Uterus (tissue), 2 donors: ENCODE measurements around the gene SEZ6.

ENCODE experiments used
- CTCF ChIP-seq, 4 experiments: fragments of 200-600 bp in 2 of 4; fragments of 450-650 bp in 2 of 4; sonication (generic) in 2 of 4; IDR thresholded peaks; one replicate each; pipeline ENCODE4 v1.5.1; 2016 to 2019; ENCODE audit warnings: antibody characterized with exemption in 4 of 4, mild to moderate bottlenecking in 2 of 4, moderate library complexity in 1 of 4
- POLR2A ChIP-seq, 2 donors: fragments of 450-650 bp; IDR thresholded peaks; one replicate each; pipeline ENCODE4 v1.6.1; 2016; ENCODE audit warnings: antibody characterized with exemption in 2 of 2, mild to moderate bottlenecking in 1 of 2, moderate library complexity in 1 of 2

GRCh38 chr17:29049541-29050145, 43.8 kb upstream of the SEZ6 start:
- TF ChIP-seq CTCF (IDR thresholded peaks at IDR 0.05) = no peak
- TF ChIP-seq POLR2A (IDR thresholded peaks at IDR 0.05) = no peak
